DOHH2 (cell line): Measurements from ENCODE around the gene TNPO2.

Experiments
- CTCF ChIP-seq: fragments of 200-600 bp; sonication (generic); IDR thresholded peaks from one replicate; pipeline ENCODE4 v1.5.1; 2014; ENCODE audit warnings: antibody characterized with exemption, mild to moderate bottlenecking, low read depth, low read length; ENCODE audit not compliant: poor library complexity, severe bottlenecking
- EZH2phosphoT487 ChIP-seq: fragments of 200-600 bp; sonication (generic); IDR thresholded peaks from 2 replicates; pipeline ENCODE4 v1.6.1; 2017; ENCODE audit warnings: borderline replicate concordance, mild to moderate bottlenecking, antibody characterized with exemption, low read length, moderate library complexity, mixed read lengths

- no peak for TF ChIP-seq EZH2phosphoT487
- TF ChIP-seq CTCF = no peak
Observed at GRCh38 chr19:12726988-12727316, 3.2 kb upstream of the TNPO2 start.
